HG03521 (cell line): ENCODE measurements around the gene KCTD3.

Experiments
- ATAC-seq: cut with Tn5 transposase; IDR thresholded peaks from one replicate; pipeline ENCODE4 v1.9.1; 2021; ENCODE audit warnings: mild to moderate bottlenecking, moderate library complexity; ENCODE audit not compliant: unreplicated experiment

Gene KCTD3

GRCh38 chr1:215555531-215555930 is 11.6 kb upstream of the KCTD3 start:
- ATAC-seq, result no peak

DNA sequence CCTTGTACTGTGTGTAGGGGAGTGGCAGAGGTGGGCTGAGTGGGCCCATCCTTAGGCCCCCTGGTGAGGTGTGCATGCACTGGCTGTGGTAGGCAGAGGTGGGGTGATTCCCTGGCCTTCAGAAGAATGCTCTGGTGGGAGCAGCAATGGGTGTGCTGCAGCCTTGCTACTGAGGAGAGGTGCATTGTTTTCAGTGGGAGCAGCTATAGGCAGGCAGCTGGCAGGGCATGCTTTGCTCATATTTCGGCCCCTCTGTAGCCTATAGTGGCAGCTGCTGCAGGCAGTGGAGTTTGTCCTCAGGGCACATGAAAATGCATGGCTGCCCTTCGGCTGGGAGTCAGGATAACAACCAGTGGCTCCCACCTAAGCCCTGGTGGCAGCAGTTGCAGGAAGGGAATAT is 10.1 kb upstream of the KCTD3 start:
- no peak for ATAC-seq

- ATAC-seq, result no peak
These were observed 9.6 kb upstream of the KCTD3 start for GRCh38 chr1:215557504-215557903.

GRCh38 chr1:215557992-215558626 is 9.0 kb upstream of the KCTD3 start:
- ATAC-seq, result no peak

- ATAC-seq, result peak; percentile 69
These were observed 591 bp downstream of the KCTD3 start for GRCh38 chr1:215567491-215568298.

DNA sequence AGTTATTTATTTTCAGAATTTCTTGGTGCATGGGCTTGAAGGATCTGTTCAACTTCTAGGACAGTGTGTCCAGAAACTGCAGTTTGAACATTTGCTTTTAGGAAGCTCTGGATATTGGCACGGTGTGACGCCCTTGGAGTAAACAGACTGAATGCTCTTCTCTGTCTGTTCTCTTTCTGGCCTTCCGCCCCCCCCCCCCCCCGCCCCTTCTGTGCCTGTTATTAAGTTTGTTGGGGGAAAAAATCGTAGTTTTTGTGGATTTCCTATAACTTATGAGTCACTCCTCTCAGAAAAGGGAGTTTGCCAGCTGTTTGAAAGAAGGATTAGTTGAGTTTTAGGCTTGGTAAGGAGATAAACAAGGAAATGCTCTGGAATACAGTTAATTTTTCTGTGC is 1.2 kb downstream of the KCTD3 start:
- no peak for ATAC-seq

GRCh38 chr1:215569986-215570824 is 3.1 kb downstream of the KCTD3 start:
- no peak for ATAC-seq

DNA sequence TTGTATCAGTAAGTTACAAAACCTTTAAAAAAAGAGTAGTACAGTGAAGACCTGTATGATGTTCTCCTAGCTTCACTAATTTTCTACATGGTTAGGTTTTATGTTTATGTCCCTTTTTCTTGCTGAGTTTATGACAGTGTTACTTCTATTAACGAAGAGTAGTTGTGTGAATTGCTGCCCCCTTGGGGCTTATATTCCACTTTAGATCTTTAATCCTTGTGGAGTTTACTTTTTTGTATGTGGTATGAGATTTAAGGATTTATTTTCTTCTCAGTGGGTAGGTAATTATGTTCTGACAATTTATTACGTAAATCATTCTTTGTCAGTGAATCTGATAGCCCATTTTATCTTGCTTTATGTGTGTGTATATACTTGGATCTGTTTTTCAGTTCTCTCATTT is 14.8 kb downstream of the KCTD3 start:
- no peak for ATAC-seq

GRCh38 chr1:215583185-215583749 is 16.2 kb downstream of the KCTD3 start:
- no peak for ATAC-seq

GRCh38 chr1:215584389-215584788 is 17.3 kb downstream of the KCTD3 start:
- no peak for ATAC-seq

DNA sequence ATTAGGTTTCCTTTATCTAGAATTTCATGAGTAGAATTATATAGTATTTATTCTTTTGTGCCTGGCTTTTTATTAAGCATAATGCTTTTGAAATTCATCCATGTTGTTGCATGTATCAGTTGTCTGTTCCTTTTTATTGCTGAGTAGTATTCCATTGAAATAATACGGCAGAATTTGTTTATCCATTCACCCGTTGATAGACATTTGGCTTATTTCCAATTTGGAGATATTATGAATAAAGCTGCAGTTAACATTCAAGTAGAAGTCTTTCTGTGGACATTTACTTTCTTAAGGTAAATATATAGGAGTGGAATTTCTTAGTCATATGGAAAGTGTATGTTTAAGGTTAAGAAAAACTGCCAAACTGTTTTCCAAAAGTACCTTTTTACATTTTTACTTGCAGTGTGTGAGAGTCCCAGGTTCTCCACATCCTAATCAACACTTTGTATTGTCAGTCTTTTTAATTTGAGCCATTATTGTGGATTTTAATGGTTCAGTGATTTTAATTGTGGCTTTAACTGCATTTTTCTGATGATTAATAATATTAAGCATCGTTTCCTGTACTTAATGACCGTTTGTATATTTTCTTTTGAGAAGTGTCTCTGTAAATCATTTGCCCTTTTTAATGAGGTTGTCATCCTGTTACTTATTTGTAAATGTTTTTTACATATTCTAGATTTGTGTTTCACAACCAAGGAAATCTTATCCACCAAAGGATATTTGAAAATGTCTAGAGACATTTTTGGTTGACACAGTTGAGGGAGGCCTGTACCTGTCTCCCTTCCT is 22.7 kb downstream of the KCTD3 start:
- no peak for ATAC-seq

GRCh38 chr1:215590779-215591491 is 23.8 kb downstream of the KCTD3 start:
- ATAC-seq, result no peak

DNA sequence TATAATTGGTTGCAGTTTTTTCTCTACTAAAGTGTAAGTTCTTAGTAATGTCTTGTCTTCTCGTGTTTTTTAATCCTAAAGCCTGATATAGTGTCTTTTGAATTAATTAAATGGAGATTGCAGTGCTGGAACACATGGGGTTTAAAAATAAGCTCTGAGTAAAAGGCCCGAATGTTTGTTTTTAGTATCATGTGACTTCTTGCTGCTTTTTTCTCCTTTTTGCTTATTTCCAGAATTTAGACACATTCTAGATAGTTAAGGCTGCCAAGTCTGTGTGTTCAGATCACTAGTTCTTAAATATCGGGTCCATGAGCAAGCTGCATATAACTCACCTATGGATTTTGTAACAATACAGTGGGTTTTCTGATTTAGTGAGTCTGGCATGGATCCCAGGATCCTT is 27.5 kb downstream of the KCTD3 start:
- ATAC-seq, result no peak

DNA sequence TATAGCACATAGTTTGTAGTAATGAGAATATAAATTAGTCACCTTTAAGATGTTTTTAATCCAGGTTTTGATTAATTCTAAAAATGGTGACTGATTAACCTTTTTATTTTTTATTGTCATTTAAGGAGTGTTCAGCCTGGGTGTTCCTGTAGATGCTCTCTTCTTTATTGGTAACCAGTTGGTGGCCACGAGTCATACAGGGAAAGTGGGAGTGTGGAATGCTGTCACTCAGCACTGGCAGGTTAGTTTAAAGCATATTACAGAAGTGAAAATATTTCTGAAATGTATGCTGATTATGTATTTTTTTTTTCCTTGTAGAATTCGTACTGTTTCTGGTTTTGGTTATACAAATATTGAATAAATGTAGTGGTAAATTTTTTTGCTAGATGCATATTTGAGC is 28.1 kb downstream of the KCTD3 start:
- ATAC-seq, result no peak

GRCh38 chr1:215597961-215598360 is 30.9 kb downstream of the KCTD3 start:
- no peak for ATAC-seq

- no peak for ATAC-seq
These were observed 32.4 kb downstream of the KCTD3 start for GRCh38 chr1:215599418-215600074.

GRCh38 chr1:215600258-215600792 is 33.2 kb downstream of the KCTD3 start:
- no peak for ATAC-seq

DNA sequence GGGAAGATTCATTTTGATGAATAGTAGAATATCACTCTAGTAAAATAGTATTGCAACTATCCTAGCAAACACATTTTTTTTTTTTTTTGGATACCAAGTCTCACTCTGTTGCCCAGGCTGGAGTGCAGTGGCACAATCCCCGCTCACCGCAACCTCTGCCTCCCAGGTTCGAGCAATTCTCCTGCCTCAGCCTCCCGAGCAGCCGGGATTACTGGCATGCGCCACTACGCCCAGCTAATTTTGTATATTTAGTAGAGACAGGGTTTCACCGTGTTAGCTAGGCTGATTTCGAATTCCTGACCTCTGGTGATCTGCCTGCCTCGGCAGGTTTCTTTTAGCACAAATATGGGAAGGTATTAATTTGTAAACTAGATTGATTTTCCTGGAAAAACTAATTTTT is 33.8 kb downstream of the KCTD3 start:
- ATAC-seq, result no peak

- ATAC-seq, result no peak
These were observed 34.2 kb downstream of the KCTD3 start for GRCh38 chr1:215601276-215601675.
